H9 (cell line): ENCODE results near the gene METTL9. TPM values are rescaled to one million over a fixed set of nuclear protein-coding genes. Genes with fewer than 3 reads are reported as not detected.
"Not testable (repeated sequence)": the region's sequence is repeated elsewhere in the genome, so short reads cannot be mapped to it uniquely, and the experiment has no call there.

ENCODE experiments used
- DNase-seq: peaks from one replicate; pipeline ENCODE4 v3.0.0-alpha.2; 2017
- H2AFZ ChIP-seq: one replicate; pipeline ENCODE4 v1.6.1; 2013; ENCODE audit warnings: mild to moderate bottlenecking, low read length, control low read depth, moderate library complexity
- H2AK5ac ChIP-seq: 2 replicates; pipeline ENCODE4 v1.6.1; 2013; ENCODE audit warnings: low read length, control low read depth, mixed read lengths; ENCODE audit not compliant: insufficient read length
- H2BK120ac ChIP-seq: one replicate; pipeline ENCODE4 v1.6.1; 2013; ENCODE audit warnings: low read depth, mild to moderate bottlenecking, low read length, control low read depth, inconsistent platforms; ENCODE audit not compliant: poor library complexity, severe bottlenecking
- H2BK12ac ChIP-seq: 2 replicates; pipeline ENCODE4 v1.6.1; 2013; ENCODE audit warnings: low read length, control low read depth, mixed read lengths, low read depth; ENCODE audit not compliant: insufficient read length
- H2BK15ac ChIP-seq: 2 replicates; pipeline ENCODE4 v1.6.1; 2013; ENCODE audit warnings: low read depth, low read length, control low read depth
- H2BK20ac ChIP-seq: one replicate; pipeline ENCODE4 v1.6.1; 2013; ENCODE audit warnings: low read depth, mild to moderate bottlenecking, low read length, control low read depth, inconsistent platforms; ENCODE audit not compliant: poor library complexity, severe bottlenecking
- H2BK5ac ChIP-seq: 2 replicates; pipeline ENCODE4 v1.6.1; 2013; ENCODE audit warnings: low read length, control low read depth, mixed read lengths; ENCODE audit not compliant: insufficient read length
- H3K14ac ChIP-seq: 2 replicates; pipeline ENCODE4 v1.6.1; 2013; ENCODE audit warnings: low read length, control low read depth; ENCODE audit not compliant: insufficient read depth
- H3K18ac ChIP-seq: 2 replicates; pipeline ENCODE4 v1.6.1; 2013; ENCODE audit warnings: low read depth, mild to moderate bottlenecking, mixed read lengths, low read length, control low read depth; ENCODE audit not compliant: insufficient read length
- H3K23ac ChIP-seq: 2 replicates; pipeline ENCODE4 v1.6.1; 2013; ENCODE audit warnings: low read length, control low read depth, mixed read lengths, low read depth; ENCODE audit not compliant: insufficient read length
- H3K23me2 ChIP-seq: 2 replicates; pipeline ENCODE4 v1.6.1; 2013; ENCODE audit warnings: low read depth, mild to moderate bottlenecking, mixed read lengths, low read length, control low read depth; ENCODE audit not compliant: insufficient read length, poor library complexity, severe bottlenecking
- H3K27ac ChIP-seq: 2 replicates; pipeline ENCODE4 v1.5.1; 2013; ENCODE audit warnings: low read length, control low read depth, mixed read lengths, low read depth; ENCODE audit not compliant: insufficient read length
- H3K27me3 ChIP-seq: 2 replicates; pipeline ENCODE4 v1.6.1; 2013; ENCODE audit warnings: low read length, control low read depth, inconsistent platforms; ENCODE audit not compliant: insufficient read depth
- H3K4ac ChIP-seq: 2 replicates; pipeline ENCODE4 v1.6.1; 2013; ENCODE audit warnings: low read depth, mild to moderate bottlenecking, control low read depth, inconsistent platforms, low read length, moderate library complexity
- H3K4me1 ChIP-seq: 2 replicates; pipeline ENCODE4 v1.6.1; 2013; ENCODE audit warnings: low read length, control low read depth, inconsistent platforms; ENCODE audit not compliant: insufficient read depth
- H3K4me2 ChIP-seq: 2 replicates; pipeline ENCODE4 v1.6.1; 2013; ENCODE audit warnings: low read length, control low read depth, mixed read lengths; ENCODE audit not compliant: insufficient read length, insufficient read depth
- H3K56ac ChIP-seq: 2 replicates; pipeline ENCODE4 v1.6.1; 2013; ENCODE audit warnings: low read depth, mild to moderate bottlenecking, mixed read lengths, low read length, control low read depth; ENCODE audit not compliant: insufficient read length
- H3K79me1 ChIP-seq: 2 replicates; pipeline ENCODE4 v1.6.1; 2013; ENCODE audit warnings: low read depth, mild to moderate bottlenecking, moderate library complexity, low read length, control low read depth, inconsistent platforms; ENCODE audit not compliant: insufficient read depth, poor library complexity, severe bottlenecking
- H3K79me2 ChIP-seq: 2 replicates; pipeline ENCODE4 v1.6.1; 2013; ENCODE audit warnings: low read length, control low read depth, inconsistent platforms; ENCODE audit not compliant: insufficient read depth
- H3K9ac ChIP-seq: 2 replicates; pipeline ENCODE4 v1.6.1; 2013; ENCODE audit warnings: low read length, control low read depth, mixed read lengths; ENCODE audit not compliant: insufficient read length; ENCODE audit errors: extremely low read depth
- H3K9me3 ChIP-seq: one replicate; pipeline ENCODE4 v1.6.1; 2013; ENCODE audit warnings: low read depth, low read length, inconsistent platforms; ENCODE audit not compliant: control insufficient read depth
- H3T11ph ChIP-seq: one replicate; pipeline ENCODE4 v1.6.1; 2013; ENCODE audit warnings: mild to moderate bottlenecking, low read length, control low read depth, inconsistent platforms
- H4K20me1 ChIP-seq: one replicate; pipeline ENCODE4 v1.6.1; 2013; ENCODE audit not compliant: control insufficient read depth, insufficient read length, insufficient read depth
- H4K5ac ChIP-seq: 2 replicates; pipeline ENCODE4 v1.6.1; 2013; ENCODE audit warnings: low read depth, mild to moderate bottlenecking, mixed read lengths, low read length, control low read depth; ENCODE audit not compliant: insufficient read length
- H4K8ac ChIP-seq: replicated peaks from 2 replicates; pipeline ENCODE4 v1.6.1; 2013; ENCODE audit warnings: low read length, control low read depth, mixed read lengths, low read depth; ENCODE audit not compliant: insufficient read length
- H4K91ac ChIP-seq: 2 replicates; pipeline ENCODE4 v1.6.1; 2013; ENCODE audit warnings: low read depth, mild to moderate bottlenecking, moderate library complexity, mixed read lengths, low read length, control low read depth; ENCODE audit not compliant: insufficient read length
- H3K27ac Mint-ChIP-seq, 3 experiments: 2 replicates in 2 of 3; 3 replicates in 1 of 3; pipeline ENCODE4 v1.8.0; 2020 to 2021; ENCODE audit warnings: mixed read lengths in 3 of 3, mild to moderate bottlenecking in 1 of 3, moderate library complexity in 1 of 3
- H3K27me3 Mint-ChIP-seq: 2 replicates; pipeline ENCODE4 v1.8.0; 2021; ENCODE audit warnings: low read depth, mild to moderate bottlenecking, moderate library complexity, mixed read lengths
- H3K36me3 Mint-ChIP-seq, 3 experiments: 2 replicates in 2 of 3; 3 replicates in 1 of 3; pipeline ENCODE4 v1.8.0; 2020 to 2021; ENCODE audit warnings: low read depth in 3 of 3, mixed read lengths in 3 of 3; ENCODE audit not compliant: insufficient read depth in 1 of 3
- H3K4me1 Mint-ChIP-seq, 2 experiments: 2 replicates each; pipeline ENCODE4 v1.8.0; 2020; ENCODE audit warnings: mixed read lengths in 2 of 2
- H3K4me3 Mint-ChIP-seq, 2 experiments: 2 replicates in 1 of 2; 3 replicates in 1 of 2; pipeline ENCODE4 v1.8.0; 2020 to 2021; ENCODE audit warnings: mild to moderate bottlenecking in 2 of 2, mixed read lengths in 2 of 2, moderate library complexity in 1 of 2
- H3K9me3 Mint-ChIP-seq, 2 experiments: 2 replicates in 1 of 2; 3 replicates in 1 of 2; pipeline ENCODE4 v1.8.0; 2020; ENCODE audit warnings: mild to moderate bottlenecking in 2 of 2, mixed read lengths in 2 of 2, moderate library complexity in 1 of 2
- WGBS: extraction: QIAGEN DNeasy Blood & Tissue Kit; methylation state at CpG from one replicate; pipeline ENCODE4 v1.1.7; 2013; ENCODE audit warnings: missing lambda C conversion rate, low lambda C conversion rate, mixed read lengths; ENCODE audit not compliant: insufficient read length; ENCODE audit errors: extremely low coverage; 5-methylcytosine and 5-hydroxymethylcytosine counted together
- total RNA-seq: library from RNA; stranded (reverse); gene quantifications from 2 replicates; pipeline ENCODE4 v1.2.1, GENCODE V29; 2021

The METTL9 gene
- total RNA-seq, 1 experiment from 2014 or later = 108 TPM

DNA sequence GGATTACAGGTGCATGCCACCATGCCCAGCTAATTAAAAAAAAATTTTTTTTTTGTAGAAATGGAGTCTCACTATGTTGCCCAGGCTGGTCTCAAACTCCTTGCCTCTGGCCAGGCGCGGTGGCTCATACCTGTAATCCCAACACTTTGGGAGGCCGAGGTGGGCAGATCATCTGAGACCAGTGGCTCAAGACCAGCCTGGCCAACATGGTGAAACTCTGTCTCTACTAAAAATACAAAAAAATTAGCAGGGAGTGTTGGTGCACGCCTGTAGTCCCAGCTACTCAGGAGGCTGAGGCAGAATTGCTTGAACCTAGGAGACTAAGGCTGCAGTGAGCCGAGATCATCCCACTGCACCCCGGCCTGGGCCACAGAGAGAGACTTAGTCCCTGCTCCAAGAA, 19.2 kb upstream of the METTL9 start:
- H3K23me2 ChIP-seq, H2BK12ac ChIP-seq, H3K23ac ChIP-seq, H4K8ac ChIP-seq, H3K4ac ChIP-seq, H3K14ac ChIP-seq, H3K9me3 Mint-ChIP-seq, H4K91ac ChIP-seq, H3K9me3 ChIP-seq, H2BK20ac ChIP-seq, H3K18ac ChIP-seq, H4K5ac ChIP-seq, H3K36me3 Mint-ChIP-seq, H3K79me1 ChIP-seq, H3K9ac ChIP-seq, H3K4me3 Mint-ChIP-seq, H2BK120ac ChIP-seq, H3T11ph ChIP-seq, H3K27me3 Mint-ChIP-seq, H2AK5ac ChIP-seq, H3K4me2 ChIP-seq, H4K20me1 ChIP-seq, H3K27me3 ChIP-seq, H3K56ac ChIP-seq, H3K27ac Mint-ChIP-seq, H3K4me1 ChIP-seq, DNase-seq, H3K79me2 ChIP-seq, H2AFZ ChIP-seq, H2BK15ac ChIP-seq, H3K27ac ChIP-seq, H2BK5ac ChIP-seq: not testable (repeated sequence)
- WGBS = no CpG with 5 or more reads among the region's 6 CpGs
- H3K4me1 Mint-ChIP-seq = peaks cover 6 to 12% of the 10 kb centered on the region in 2 experiments; a peak in 2 of 4 replicates
